Midbrain (tissue), 1 donor: ENCODE measurements around the gene RNU5B-1.
"Not testable (repeated sequence)": the region's sequence is repeated elsewhere in the genome, so short reads cannot be mapped to it uniquely, and the experiment has no call there.

ENCODE experiments used
- DNase-seq: peaks from one replicate; lab custom pipeline; 2025; lab: John Stamatoyannopoulos, UW

The RNU5B-1 gene

DNA sequence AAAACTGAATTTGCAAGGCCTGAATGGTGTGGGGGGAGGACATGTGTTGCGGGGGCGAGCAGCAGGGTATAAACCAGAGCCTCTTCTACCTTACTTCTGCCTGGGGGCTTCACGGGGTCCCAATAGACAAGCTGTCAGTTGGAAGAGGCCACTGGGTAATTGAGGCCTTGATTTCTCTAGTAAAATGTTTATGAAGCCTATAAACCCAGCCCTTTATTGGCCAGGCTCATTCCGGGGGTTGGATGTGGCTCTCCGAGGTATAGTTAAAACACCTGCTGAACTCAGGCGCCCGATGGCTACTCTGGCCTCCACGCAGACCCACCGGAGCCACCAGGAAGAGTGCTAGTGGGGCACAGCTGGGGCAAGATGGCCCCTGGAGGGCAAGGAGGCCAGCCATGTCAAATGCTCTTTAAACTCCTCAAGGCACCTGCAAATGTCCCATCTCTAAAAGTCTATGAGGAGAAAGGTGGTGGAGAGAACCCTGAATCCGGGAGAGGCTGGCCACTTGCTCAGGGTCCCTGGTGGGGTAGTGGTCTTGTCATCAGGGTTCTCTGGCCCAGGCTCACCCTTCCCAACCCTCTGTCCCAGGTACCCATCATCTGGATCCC is 39.0 kb downstream of the RNU5B-1 start:
- DNase-seq, result no peak

- no peak for DNase-seq
These were observed 39.9 kb downstream of the RNU5B-1 start for GRCh38 chr15:65344214-65344913.

- no peak for DNase-seq
These were observed 40.4 kb downstream of the RNU5B-1 start for GRCh38 chr15:65344914-65345275.

DNA sequence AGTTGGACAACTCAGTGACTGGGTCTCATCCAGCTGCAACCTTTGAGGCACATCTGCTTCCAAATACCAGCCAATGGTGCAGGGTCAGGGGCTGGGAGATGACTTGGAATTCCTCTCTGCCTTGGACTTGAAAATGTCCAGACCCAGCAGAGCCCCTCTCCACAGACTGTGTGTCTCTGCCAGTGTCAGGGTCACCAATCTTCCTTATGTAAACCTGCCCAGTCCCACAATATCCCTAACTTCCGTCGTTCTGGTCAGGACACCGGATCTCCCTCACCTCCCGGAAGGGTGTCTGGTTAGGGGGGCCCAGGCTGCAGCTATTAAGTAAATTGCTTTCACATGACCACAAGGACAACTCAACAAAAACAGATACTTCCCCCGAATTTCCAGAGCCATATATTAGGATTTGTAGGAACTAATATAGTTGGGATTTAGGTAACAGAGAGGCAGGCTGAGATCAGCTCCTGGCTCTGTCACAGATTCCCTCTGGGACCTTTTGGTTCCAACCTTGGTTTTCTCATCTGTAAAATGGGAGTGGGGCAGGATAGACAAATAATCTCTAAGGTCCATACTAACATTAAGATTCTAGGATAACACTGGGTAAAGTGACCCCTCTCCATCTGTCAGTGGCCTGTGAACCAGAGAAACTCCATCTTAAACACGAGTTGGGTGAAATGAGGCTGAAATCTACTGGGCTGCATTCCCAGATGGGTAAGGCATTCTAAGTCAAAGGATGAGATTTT is 42.5 kb downstream of the RNU5B-1 start:
- no peak for DNase-seq

GRCh38 chr15:65347756-65348155 is 43.3 kb downstream of the RNU5B-1 start:
- DNase-seq, result not testable (repeated sequence)

GRCh38 chr15:65349338-65349737 is 44.9 kb downstream of the RNU5B-1 start:
- no peak for DNase-seq

DNA sequence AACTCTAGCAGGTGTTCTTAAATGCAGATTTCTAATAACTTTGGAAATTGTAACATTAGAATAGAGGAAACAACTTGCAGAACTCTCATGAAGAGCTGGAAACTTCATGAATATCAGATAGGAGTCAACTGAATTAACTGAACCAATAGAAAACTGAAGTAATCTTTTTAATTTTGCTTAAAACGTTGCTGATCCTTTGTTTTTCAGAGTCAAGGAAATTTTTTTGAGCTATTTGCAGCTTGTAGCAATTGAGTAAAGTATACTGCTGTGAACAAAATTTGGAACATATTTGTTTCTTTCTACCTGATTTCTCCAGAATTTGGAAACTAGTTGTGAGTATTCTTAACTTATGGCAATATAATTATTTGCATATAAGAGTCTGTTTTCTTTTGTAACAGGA is 47.5 kb downstream of the RNU5B-1 start:
- not testable (repeated sequence) for DNase-seq
